Esophagus squamous epithelium (tissue), 5 donors: ENCODE results near the gene TRAF2. TPM values are rescaled to one million over a fixed set of nuclear protein-coding genes. Genes with fewer than 3 reads are reported as not detected.

Source experiments
- DNase-seq: peaks from one replicate; lab custom pipeline; 2025; lab: John Stamatoyannopoulos, UW
- H3K27ac ChIP-seq, 4 donors: fragments of 200-600 bp; sonication (generic); one replicate each; pipeline ENCODE4 v1.5.1; 2016 to 2019; ENCODE audit warnings: mild to moderate bottlenecking in 1 of 4
- H3K27me3 ChIP-seq, 4 donors: fragments of 200-600 bp; sonication (generic); 1 replicate in 3 of 4; 2 replicates in 1 of 4; pipeline versions ENCODE4 v1.5.1 to v1.6.0; 2017 to 2021; ENCODE audit warnings: antibody characterized with exemption in 1 of 4
- H3K36me3 ChIP-seq, 3 donors: fragments of 200-600 bp; sonication (generic); one replicate each; pipeline ENCODE4 v1.5.1; 2016 to 2019
- H3K4me1 ChIP-seq, 3 donors: fragments of 200-600 bp; sonication (generic); one replicate each; pipeline ENCODE4 v1.5.1; 2017 to 2019
- H3K4me3 ChIP-seq, 4 donors: fragments of 200-600 bp; sonication (generic); 1 replicate in 3 of 4; 2 replicates in 1 of 4; pipeline ENCODE4 v1.5.1; 2016 to 2019; ENCODE audit warnings: mild to moderate bottlenecking in 2 of 4, moderate library complexity in 1 of 4
- H3K9me3 ChIP-seq, 3 donors: fragments of 200-600 bp; sonication (generic); one replicate each; pipeline ENCODE4 v1.5.1; 2016 to 2019
- CTCF ChIP-seq, 6 experiments: fragments of 450-650 bp in 4 of 6; fragments of 200-600 bp in 2 of 6; sonication (generic) in 2 of 6; IDR thresholded peaks; one replicate each; pipeline ENCODE4 v1.5.1; 2016 to 2019; ENCODE audit warnings: antibody characterized with exemption in 6 of 6, mild to moderate bottlenecking in 4 of 6, moderate library complexity in 4 of 6
- POLR2A ChIP-seq, 4 donors: fragments of 450-650 bp; IDR thresholded peaks; one replicate each; pipeline ENCODE4 v1.6.1; 2017; ENCODE audit warnings: antibody characterized with exemption in 4 of 4, mild to moderate bottlenecking in 4 of 4, moderate library complexity in 3 of 4
- WGBS, 2 donors: methylation state at CpG; one replicate each; pipeline ENCODE4 v1.1.5; 2018; 5-methylcytosine and 5-hydroxymethylcytosine counted together
- intact Hi-C: fragments of 100-400 bp; cut with DNase I; formaldehyde crosslinking; loops from one replicate; pipeline ENCODE4 v1.15.0; 2022
- total RNA-seq, 4 donors: library from RNA; depleted of rRNA; stranded (reverse); fragments of >200 nt; gene quantifications; one replicate each; pipeline ENCODE4 v1.1.0, GENCODE V29; 2016
- donor health status: DM: yes; HTN: yes; CAD: no.

Gene TRAF2
- total RNA-seq, 4 donors from 2014 or later, result 8.0 to 20.9 (median 13.2) TPM

- no peak for DNase-seq
- no peaks in the 10 kb centered on the region for H3K27me3 ChIP-seq
- TF ChIP-seq CTCF (IDR thresholded peaks at IDR 0.05), result no peak
- no peak for TF ChIP-seq POLR2A (IDR thresholded peaks at IDR 0.05)
- peaks cover 2 to 5% (median 2%) of the 10 kb centered on the region in 3 donors for H3K4me1 ChIP-seq
- H3K27ac ChIP-seq, result no peak overlapping the region
- intact Hi-C loops, result no loop called here
- H3K9me3 ChIP-seq, result no peaks in the 10 kb centered on the region
- WGBS, 2 donors, result 100% methylated on average over 5 of the region's 9 CpGs; no CpG with 5 or more reads in 1 of the 2 donors
- H3K36me3 ChIP-seq, result no peaks in the 10 kb centered on the region
- H3K4me3 ChIP-seq, result no peak overlapping the region
Observed at GRCh38 chr9:136955943-136956335, 69.6 kb downstream of the TRAF2 start.

- intact Hi-C loops, result no loop called here
- Histone ChIP-seq H3K9me3 (no peaks in the 10 kb centered on the region), H3K36me3 (no peaks in the 10 kb centered on the region), H3K4me3 (no peak overlapping the region), H3K4me1 (peaks cover 8 to 10% (median 8%) of the 10 kb centered on the region in 3 donors), H3K27me3 (no peaks in the 10 kb centered on the region), H3K27ac (no peak overlapping the region)
- no peak for DNase-seq
- TF ChIP-seq POLR2A (IDR thresholded peaks at IDR 0.05), result no peak
- no peak for TF ChIP-seq CTCF (IDR thresholded peaks at IDR 0.05)
- WGBS, 2 donors, result 94 to 95% methylated on average over 4 of the region's 4 CpGs
Observed at GRCh38 chr9:136956604-136957003, 70.3 kb downstream of the TRAF2 start.

GRCh38 chr9:136957461-136957860, 71.1 kb downstream of the TRAF2 start:
- intact Hi-C loops, result no loop called here
- 85 to 89% methylated on average over 1 of the region's 1 CpG for WGBS, 2 donors
- Histone ChIP-seq H3K36me3 (no peaks in the 10 kb centered on the region), H3K4me1 (peaks cover 8 to 16% (median 10%) of the 10 kb centered on the region in 3 donors), H3K27me3 (no peaks in the 10 kb centered on the region), H3K27ac (no peak overlapping the region), H3K9me3 (no peaks in the 10 kb centered on the region), H3K4me3 (no peak overlapping the region)
- TF ChIP-seq CTCF (IDR thresholded peaks at IDR 0.05), result no peak
- TF ChIP-seq POLR2A (IDR thresholded peaks at IDR 0.05), result no peak
- DNase-seq, result no peak

- H3K27me3 ChIP-seq, result no peaks in the 10 kb centered on the region
- no peak for DNase-seq
- H3K9me3 ChIP-seq, result no peaks in the 10 kb centered on the region
- intact Hi-C loops, result no loop called here
- WGBS, 2 donors, result 81 to 100% methylated on average over 3 to 4 of the region's 6 CpGs
- H3K27ac ChIP-seq, result no peak overlapping the region
- no peaks in the 10 kb centered on the region for H3K36me3 ChIP-seq
- no peak for TF ChIP-seq POLR2A (IDR thresholded peaks at IDR 0.05)
- no peak for TF ChIP-seq CTCF (IDR thresholded peaks at IDR 0.05)
- H3K4me3 ChIP-seq, result no peak overlapping the region
- peaks cover 8 to 16% (median 10%) of the 10 kb centered on the region in 3 donors for H3K4me1 ChIP-seq
Observed at GRCh38 chr9:136957901-136958300, 71.6 kb downstream of the TRAF2 start.

- no peaks in the 10 kb centered on the region for H3K27me3 ChIP-seq
- H3K4me3 ChIP-seq, result no peak overlapping the region
- no peaks in the 10 kb centered on the region for H3K36me3 ChIP-seq
- no peaks in the 10 kb centered on the region for H3K9me3 ChIP-seq
- WGBS, 2 donors, result 98% methylated on average over 5 of the region's 7 CpGs; no CpG with 5 or more reads in 1 of the 2 donors
- TF ChIP-seq POLR2A (IDR thresholded peaks at IDR 0.05) (no peak), CTCF (IDR thresholded peaks at IDR 0.05) (no peak)
- H3K4me1 ChIP-seq, result peaks cover 8 to 19% (median 10%) of the 10 kb centered on the region in 3 donors
- no peak for DNase-seq
- intact Hi-C loops, result no loop called here
- no peak overlapping the region for H3K27ac ChIP-seq
Observed at GRCh38 chr9:136958473-136958872, 72.2 kb downstream of the TRAF2 start.
